GM12801 (cell line): ENCODE data around the gene SLC25A45.
A peak's percentile ranks its signal among the peaks of the same experiment; 100 is the strongest.

ENCODE experiments used
- CTCF ChIP-seq: IDR thresholded peaks from one replicate; pipeline ENCODE4 v1.5.1; 2011; ENCODE audit warnings: control low read depth; ENCODE audit not compliant: insufficient read length; ENCODE audit errors: extremely low read depth

The SLC25A45 gene

GRCh38 chr11:65419460-65419771 is 37.0 kb upstream of the SLC25A45 start:
- no peak for TF ChIP-seq CTCF

GRCh38 chr11:65418681-65419459 is 36.4 kb upstream of the SLC25A45 start:
- TF ChIP-seq CTCF, result no peak

GRCh38 chr11:65418431-65418680 is 35.9 kb upstream of the SLC25A45 start:
- no peak for TF ChIP-seq CTCF

- TF ChIP-seq CTCF, result no peak
These were observed 35.4 kb upstream of the SLC25A45 start for GRCh38 chr11:65417702-65418430.

- TF ChIP-seq CTCF, result no peak
These were observed 34.6 kb upstream of the SLC25A45 start for GRCh38 chr11:65416841-65417701.

- TF ChIP-seq CTCF, result peak; percentile 45
These were observed 33.9 kb upstream of the SLC25A45 start for GRCh38 chr11:65416341-65416824.

- no peak for TF ChIP-seq CTCF
These were observed 33.3 kb upstream of the SLC25A45 start for GRCh38 chr11:65415499-65416340.
